WTC11 (cell line): Measurements from ENCODE around the gene AKT2. TPM values are rescaled to one million over a fixed set of nuclear protein-coding genes. Genes with fewer than 3 reads are reported as not detected.

Experiments
- ATAC-seq: fragments of 200-7000 bp; cut with Tn5 transposase; 2 replicates; pipeline ENCODE4 v1.10.0; 2021; ENCODE audit warnings: mild to moderate bottlenecking, moderate library complexity
- CTCF ChIA-PET: fragments of 300-600 bp; sonication (Branson Sonifier 250); formaldehyde crosslinking; loops from one replicate; lab custom pipeline; 2021; ENCODE audit warnings: antibody characterized with exemption; lab: Charles Lee
- POLR2A ChIA-PET: fragments of 350-600 bp; sonication (Branson Sonifier 250); formaldehyde crosslinking; loops from one replicate; lab custom pipeline; 2021; ENCODE audit warnings: antibody characterized with exemption; lab: Charles Lee
- DNase-seq: peaks from one replicate; pipeline ENCODE4 v3.0.0; 2021; ENCODE audit warnings: low spot score
- H3K27ac Mint-ChIP-seq: 2 replicates; pipeline ENCODE4 v1.8.0; 2021; ENCODE audit warnings: mixed read lengths
- H3K27me3 Mint-ChIP-seq: 2 replicates; pipeline ENCODE4 v1.8.0; 2021; ENCODE audit warnings: low read depth, mild to moderate bottlenecking, moderate library complexity, mixed read lengths
- H3K36me3 Mint-ChIP-seq: 2 replicates; pipeline ENCODE4 v1.8.0; 2021; ENCODE audit warnings: mixed read lengths
- H3K4me1 Mint-ChIP-seq: 2 replicates; pipeline ENCODE4 v1.8.0; 2022; ENCODE audit warnings: mixed read lengths
- H3K4me3 Mint-ChIP-seq: 2 replicates; pipeline ENCODE4 v1.8.0; 2021; ENCODE audit warnings: mild to moderate bottlenecking, moderate library complexity, mixed read lengths
- H3K9me3 Mint-ChIP-seq: 2 replicates; pipeline ENCODE4 v1.8.0; 2021; ENCODE audit warnings: mixed read lengths
- AR ChIP-seq: fragments of 250-450 bp; sonication (Bioruptor Pico); IDR thresholded peaks from 2 replicates; pipeline ENCODE4 v1.9.0; 2021; ENCODE audit warnings: mild to moderate bottlenecking
- ATF1 ChIP-seq: sonication (generic); formaldehyde crosslinking; IDR thresholded peaks from 2 replicates; pipeline ENCODE4 v1.8.1; 2023; ENCODE audit warnings: mild to moderate bottlenecking, moderate library complexity, missing genetic modification reagents
- CDX4 ChIP-seq: fragments of 250-450 bp; sonication (Bioruptor Pico); IDR thresholded peaks from 2 replicates; pipeline ENCODE4 v1.9.0; 2021; ENCODE audit warnings: moderate library complexity, mild to moderate bottlenecking, inconsistent platforms, borderline replicate concordance
- CREB1 ChIP-seq: sonication (generic); formaldehyde crosslinking; IDR thresholded peaks from 2 replicates; pipeline ENCODE4 v1.8.0; 2023; ENCODE audit warnings: mild to moderate bottlenecking, missing genetic modification reagents
- CREM ChIP-seq: sonication (generic); formaldehyde crosslinking; IDR thresholded peaks from 2 replicates; pipeline ENCODE4 v1.8.1; 2022; ENCODE audit warnings: mild to moderate bottlenecking, missing genetic modification reagents, moderate library complexity
- EMX1 ChIP-seq: fragments of 250-450 bp; sonication (Bioruptor Pico); IDR thresholded peaks from 2 replicates; pipeline ENCODE4 v1.8.0; 2021; ENCODE audit warnings: mild to moderate bottlenecking
- ESRRA ChIP-seq: sonication (generic); formaldehyde crosslinking; IDR thresholded peaks from 2 replicates; pipeline ENCODE4 v1.8.1; 2022; ENCODE audit warnings: mild to moderate bottlenecking, missing genetic modification reagents, borderline replicate concordance
- FOXP1 ChIP-seq: sonication (generic); formaldehyde crosslinking; IDR thresholded peaks from 2 replicates; pipeline ENCODE4 v1.8.0; 2022; ENCODE audit warnings: missing genetic modification reagents, mild to moderate bottlenecking, moderate library complexity, borderline replicate concordance
- GTF2I ChIP-seq: fragments of 250-450 bp; sonication (Bioruptor Pico); conservative IDR thresholded peaks from 2 replicates; pipeline ENCODE4 v1.4.0; 2021; ENCODE audit warnings: mild to moderate bottlenecking
- MXD4 ChIP-seq: fragments of 250-450 bp; sonication (Bioruptor Pico); IDR thresholded peaks from 2 replicates; pipeline ENCODE4 v1.8.0; 2021; ENCODE audit warnings: mild to moderate bottlenecking, moderate library complexity, borderline replicate concordance
- NFATC4 ChIP-seq: fragments of 250-450 bp; sonication (Bioruptor Pico); IDR thresholded peaks from 2 replicates; pipeline ENCODE4 v1.9.0; 2021; ENCODE audit warnings: mild to moderate bottlenecking
- NFE2L1 ChIP-seq: sonication (generic); formaldehyde crosslinking; IDR thresholded peaks from 2 replicates; pipeline ENCODE4 v1.8.1; 2023; ENCODE audit warnings: missing genetic modification reagents
- PRRX2 ChIP-seq: fragments of 250-450 bp; sonication (Bioruptor Pico); IDR thresholded peaks from 2 replicates; pipeline ENCODE4 v1.8.0; 2021; ENCODE audit warnings: mild to moderate bottlenecking
- TCF7 ChIP-seq: sonication (generic); formaldehyde crosslinking; IDR thresholded peaks from 2 replicates; pipeline ENCODE4 v1.8.0; 2022; ENCODE audit warnings: mild to moderate bottlenecking, low read depth, missing genetic modification reagents, moderate library complexity
- USF1 ChIP-seq: sonication (generic); formaldehyde crosslinking; IDR thresholded peaks from 2 replicates; pipeline ENCODE4 v1.8.0; 2022; ENCODE audit warnings: mild to moderate bottlenecking, missing genetic modification reagents
- ZNF416 ChIP-seq: fragments of 250-450 bp; sonication (Bioruptor Pico); IDR thresholded peaks from 2 replicates; pipeline ENCODE4 v1.9.0; 2021; ENCODE audit warnings: mild to moderate bottlenecking, inconsistent platforms
- ZNF512 ChIP-seq: sonication (generic); formaldehyde crosslinking; IDR thresholded peaks from 2 replicates; pipeline ENCODE4 v1.8.1; 2022; ENCODE audit warnings: missing genetic modification reagents, borderline replicate concordance
- ZNF532 ChIP-seq: fragments of 250-450 bp; sonication (Bioruptor Pico); IDR thresholded peaks from 2 replicates; pipeline ENCODE4 v1.9.0; 2021; ENCODE audit warnings: mild to moderate bottlenecking, borderline replicate concordance
- total RNA-seq: library from RNA; stranded (reverse); gene quantifications from 3 replicates; pipeline ENCODE4 v1.2.3, GENCODE V29; 2021
- TF ChIP-seq, protein P1 (sequence below): fragments of 200-600 bp; IDR thresholded peaks from 2 replicates; pipeline ENCODE4 v1.8.0; 2022; ENCODE audit warnings: antibody characterized with exemption
- TF ChIP-seq, protein P2 (sequence below): sonication (generic); formaldehyde crosslinking; IDR thresholded peaks from 2 replicates; pipeline ENCODE4 v1.8.1; 2023; ENCODE audit warnings: mild to moderate bottlenecking, missing genetic modification reagents

The AKT2 gene
- total RNA-seq, 1 experiment from 2014 or later = 156 TPM

GRCh38 chr19:40277356-40278059 lies 7.6 kb downstream of the AKT2 start (continued):
- TF ChIP-seq ATF1 (CRISPR knock-in tag) (no peak), TCF7 (CRISPR knock-in tag) (no peak), ZNF532 (CRISPR knock-in tag) (no peak), EMX1 (no peak), MXD4 (CRISPR knock-in tag) (no peak), CREB1 (CRISPR knock-in tag) (no peak), CDX4 (no peak), FOXP1 (CRISPR knock-in tag) (no peak), ESRRA (no peak), ZNF512 (CRISPR knock-in tag) (no peak), GTF2I (CRISPR knock-in tag) (no peak), ZNF416 (no peak)

GRCh38 chr19:40274585-40275544 lies 10.3 kb downstream of the AKT2 start:
- POLR2A ChIA-PET = interaction anchor here (0.5 to 1.4 kb wide), 2 partner anchors 10 to 416 kb away, joined by 4 to 5 read pairs; no protein-coding TSS in a partner anchor
- CTCF ChIA-PET = interaction anchor here (0.6 to 1.7 kb wide), 6 partner anchors 8 to 189 kb away, joined by 3 to 5 read pairs (median 4); partner anchors contain the start of gene TTC9B
- H3K36me3 Mint-ChIP-seq = no peaks in the 10 kb centered on the region
- ATAC-seq (no peak; the same call in none of the 2 replicates), DNase-seq (no peak)
- H3K9me3 Mint-ChIP-seq = no peaks in the 10 kb centered on the region
- peaks cover 22% of the 10 kb centered on the region for H3K4me1 Mint-ChIP-seq
- no peaks in the 10 kb centered on the region for H3K27me3 Mint-ChIP-seq
- no peak overlapping the region for H3K4me3 Mint-ChIP-seq
- peak overlapping the region; percentile 94 for H3K27ac Mint-ChIP-seq
- TF ChIP-seq, protein P1, sequence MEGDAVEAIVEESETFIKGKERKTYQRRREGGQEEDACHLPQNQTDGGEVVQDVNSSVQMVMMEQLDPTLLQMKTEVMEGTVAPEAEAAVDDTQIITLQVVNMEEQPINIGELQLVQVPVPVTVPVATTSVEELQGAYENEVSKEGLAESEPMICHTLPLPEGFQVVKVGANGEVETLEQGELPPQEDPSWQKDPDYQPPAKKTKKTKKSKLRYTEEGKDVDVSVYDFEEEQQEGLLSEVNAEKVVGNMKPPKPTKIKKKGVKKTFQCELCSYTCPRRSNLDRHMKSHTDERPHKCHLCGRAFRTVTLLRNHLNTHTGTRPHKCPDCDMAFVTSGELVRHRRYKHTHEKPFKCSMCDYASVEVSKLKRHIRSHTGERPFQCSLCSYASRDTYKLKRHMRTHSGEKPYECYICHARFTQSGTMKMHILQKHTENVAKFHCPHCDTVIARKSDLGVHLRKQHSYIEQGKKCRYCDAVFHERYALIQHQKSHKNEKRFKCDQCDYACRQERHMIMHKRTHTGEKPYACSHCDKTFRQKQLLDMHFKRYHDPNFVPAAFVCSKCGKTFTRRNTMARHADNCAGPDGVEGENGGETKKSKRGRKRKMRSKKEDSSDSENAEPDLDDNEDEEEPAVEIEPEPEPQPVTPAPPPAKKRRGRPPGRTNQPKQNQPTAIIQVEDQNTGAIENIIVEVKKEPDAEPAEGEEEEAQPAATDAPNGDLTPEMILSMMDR = no peak
- no peak for TF ChIP-seq GTF2I (CRISPR knock-in tag)
- no peak for TF ChIP-seq PRRX2
- no peak for TF ChIP-seq NFATC4
- TF ChIP-seq, protein P2, sequence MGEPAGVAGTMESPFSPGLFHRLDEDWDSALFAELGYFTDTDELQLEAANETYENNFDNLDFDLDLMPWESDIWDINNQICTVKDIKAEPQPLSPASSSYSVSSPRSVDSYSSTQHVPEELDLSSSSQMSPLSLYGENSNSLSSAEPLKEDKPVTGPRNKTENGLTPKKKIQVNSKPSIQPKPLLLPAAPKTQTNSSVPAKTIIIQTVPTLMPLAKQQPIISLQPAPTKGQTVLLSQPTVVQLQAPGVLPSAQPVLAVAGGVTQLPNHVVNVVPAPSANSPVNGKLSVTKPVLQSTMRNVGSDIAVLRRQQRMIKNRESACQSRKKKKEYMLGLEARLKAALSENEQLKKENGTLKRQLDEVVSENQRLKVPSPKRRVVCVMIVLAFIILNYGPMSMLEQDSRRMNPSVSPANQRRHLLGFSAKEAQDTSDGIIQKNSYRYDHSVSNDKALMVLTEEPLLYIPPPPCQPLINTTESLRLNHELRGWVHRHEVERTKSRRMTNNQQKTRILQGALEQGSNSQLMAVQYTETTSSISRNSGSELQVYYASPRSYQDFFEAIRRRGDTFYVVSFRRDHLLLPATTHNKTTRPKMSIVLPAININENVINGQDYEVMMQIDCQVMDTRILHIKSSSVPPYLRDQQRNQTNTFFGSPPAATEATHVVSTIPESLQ (CRISPR knock-in tag) = no peak
- TF ChIP-seq NFE2L1 = no peak
- TF ChIP-seq ZNF416 = no peak
- no peak for TF ChIP-seq AR
- no peak for TF ChIP-seq CREM (CRISPR knock-in tag)
- no peak for TF ChIP-seq USF1
